Subcutaneous adipose tissue (tissue), 4 donors: ENCODE results near the gene NSG1. TPM values are rescaled to one million over a fixed set of nuclear protein-coding genes. Genes with fewer than 3 reads are reported as not detected.

ENCODE experiments used
- CTCF ChIP-seq: fragments of 450-650 bp; IDR thresholded peaks from one replicate; pipeline ENCODE4 v1.5.1; 2016; ENCODE audit warnings: low read depth, mild to moderate bottlenecking, control low read depth, antibody characterized with exemption, moderate library complexity
- total RNA-seq, 4 donors: library from RNA; depleted of rRNA; stranded (reverse); fragments of >200 nt; gene quantifications; one replicate each; pipeline ENCODE4 v1.1.0, GENCODE V29; 2016

NSG1 gene
- total RNA-seq, 4 donors from 2014 or later: 0.17 to 0.33 TPM; not detected in 2

GRCh38 chr4:4461178-4461577 lies 74.3 kb downstream of the NSG1 start:
- no peak for TF ChIP-seq CTCF

- no peak for TF ChIP-seq CTCF
These were observed 74.9 kb downstream of the NSG1 start for GRCh38 chr4:4461850-4462249.

- TF ChIP-seq CTCF: no peak
These were observed 76.1 kb downstream of the NSG1 start for GRCh38 chr4:4462970-4463369.

Other genes starting within 250 kb of the NSG1 start
- not detected for gene OTOP1, start 160.2 kb upstream of the NSG1 start, total RNA-seq
- gene TMEM128, start 138.9 kb upstream of the NSG1 start, total RNA-seq: 10 to 100 TPM; 15.2 to 24.5 (median 17.3) TPM
- gene LYAR, start 96.9 kb upstream of the NSG1 start, total RNA-seq: 10 to 100 TPM; 10.2 to 19.1 (median 13.5) TPM
- 1 to 10 TPM; 1.9 to 7.0 (median 4.0) TPM for gene ZBTB49, start 96.9 kb upstream of the NSG1 start, total RNA-seq
- gene STX18, start 154.9 kb downstream of the NSG1 start, total RNA-seq: 10 to 100 TPM; 17.0 to 29.2 (median 21.6) TPM